Activated CD8-positive, alpha-beta memory T cell treated with anti-CD3 and anti-CD28 coated beads, Interleukin-2, amount 50 U/mL, for 24 hours (primary cell): Measurements from ENCODE around the gene CAPSL.
"Not testable (repeated sequence)": the region's sequence is repeated elsewhere in the genome, so short reads cannot be mapped to it uniquely, and the experiment has no call there.

Experiments used
- DNase-seq: peaks from one replicate; pipeline ENCODE4 v3.0.0-alpha.2; 2020; ENCODE audit errors: extremely low read depth

The CAPSL gene

DNA sequence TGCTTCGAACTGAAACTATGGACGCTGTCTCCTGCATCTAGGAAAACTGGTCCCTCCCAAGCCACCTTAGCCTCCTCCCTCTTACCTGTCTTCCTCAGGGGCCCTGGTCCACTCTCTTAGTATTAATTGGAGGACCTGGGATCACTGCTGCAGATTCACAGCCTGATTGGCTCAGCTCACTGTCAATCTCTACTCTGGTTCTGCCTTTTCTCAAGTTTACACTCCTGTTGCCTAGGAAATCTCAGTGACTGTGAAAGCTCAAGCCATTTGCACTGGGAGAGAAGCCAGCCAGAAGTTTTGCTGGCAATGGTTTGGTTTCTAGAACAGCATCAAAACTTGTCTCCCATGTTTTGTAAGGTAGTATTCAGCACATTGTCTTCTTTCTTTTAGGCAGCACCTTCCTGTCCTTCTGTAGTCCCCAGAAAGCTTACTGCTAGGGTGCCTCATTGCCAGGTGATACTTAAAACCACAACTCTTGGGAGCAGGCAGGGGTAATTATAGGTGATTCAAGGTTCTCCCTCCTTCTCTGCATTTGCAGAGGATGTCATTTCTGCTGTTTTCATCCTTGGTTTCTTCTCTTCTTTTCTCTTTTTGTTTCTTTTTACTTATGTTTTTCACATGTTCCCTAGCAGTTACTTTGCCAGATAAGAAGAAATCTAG lies at the start of gene CAPSL:
TSS of gene CAPSL (minus strand) at position 55 of the 660 bp plus-strand sequence. CDS start 17,502 bp downstream, outside the sequence.
- DNase-seq, result no peak

DNA sequence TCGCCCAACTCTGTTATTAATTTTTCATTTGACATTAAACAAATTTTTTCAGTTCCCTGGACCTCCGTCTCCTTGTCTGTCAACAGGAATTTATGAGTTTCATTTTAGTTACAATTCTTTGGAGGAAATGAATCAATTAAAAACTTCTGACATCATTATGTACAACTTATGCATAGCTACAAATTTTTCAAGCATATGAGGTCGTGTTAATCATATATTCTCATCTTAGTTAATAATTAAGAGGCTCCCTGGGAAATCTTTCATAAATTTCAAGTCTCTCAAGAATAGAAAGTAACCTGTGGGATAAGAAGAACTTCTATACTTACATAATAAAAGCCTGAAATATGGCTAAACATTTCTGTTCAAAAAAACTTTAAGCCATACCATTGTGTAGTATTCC lies 49.4 kb upstream of the CAPSL start:
- DNase-seq, result no peak

DNA sequence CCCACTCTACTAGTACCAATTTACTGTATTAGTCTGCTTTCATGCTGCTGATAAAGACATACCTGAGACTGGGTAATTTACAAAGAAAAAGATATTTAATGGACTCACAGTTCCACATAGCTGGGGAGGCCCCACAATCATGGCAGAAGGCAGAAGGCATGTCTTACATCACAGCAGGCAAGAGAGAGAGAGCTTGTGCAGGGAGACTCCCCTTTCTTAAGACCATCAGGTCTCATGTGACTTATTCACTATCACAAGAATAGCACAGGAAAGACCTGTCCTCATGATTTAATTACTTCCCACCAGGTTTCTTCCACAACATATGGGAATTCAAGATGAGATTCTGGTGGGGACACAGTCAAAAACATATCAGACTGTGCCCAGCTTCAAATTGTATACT lies 41.3 kb upstream of the CAPSL start:
- no peak for DNase-seq

DNA sequence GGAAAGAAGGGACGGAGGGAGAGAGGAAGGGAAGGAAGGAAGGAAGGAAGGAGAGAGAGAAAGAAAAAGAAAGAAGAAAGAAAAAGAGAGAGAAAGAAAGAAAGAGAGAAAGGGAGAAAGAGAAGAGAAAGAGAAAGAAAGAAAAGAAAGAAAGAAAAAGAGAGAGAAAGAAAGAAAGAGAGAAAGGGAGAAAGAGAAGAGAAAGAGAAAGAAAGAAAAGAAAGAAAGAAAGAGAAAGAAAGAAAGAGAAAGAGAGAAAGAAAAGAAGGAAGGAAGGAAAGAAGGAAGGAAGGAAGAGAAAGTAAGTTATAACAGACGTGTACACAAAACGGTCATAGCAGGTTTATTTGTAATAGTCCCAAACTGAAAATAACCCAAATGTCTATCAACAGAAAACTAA lies 38.4 kb upstream of the CAPSL start:
- not testable (repeated sequence) for DNase-seq

DNA sequence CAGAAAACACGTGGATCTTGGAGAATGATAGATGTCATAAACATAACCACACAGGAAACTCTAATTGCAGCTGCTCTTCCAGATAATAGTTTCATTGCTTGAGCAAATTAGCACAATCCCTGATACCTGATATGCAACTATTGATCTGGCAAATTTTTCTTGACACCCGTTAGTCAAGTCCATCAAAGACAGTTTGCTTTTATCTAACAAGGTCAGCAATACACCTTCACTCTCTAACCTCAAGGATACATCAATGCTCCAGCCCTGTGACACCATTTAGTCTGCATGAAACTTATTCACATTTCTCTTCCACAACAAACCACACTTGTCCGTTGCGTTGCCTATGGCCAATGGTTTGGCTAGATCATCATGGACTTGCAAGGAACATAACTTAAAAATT lies 36.1 kb upstream of the CAPSL start:
- no peak for DNase-seq

DNA sequence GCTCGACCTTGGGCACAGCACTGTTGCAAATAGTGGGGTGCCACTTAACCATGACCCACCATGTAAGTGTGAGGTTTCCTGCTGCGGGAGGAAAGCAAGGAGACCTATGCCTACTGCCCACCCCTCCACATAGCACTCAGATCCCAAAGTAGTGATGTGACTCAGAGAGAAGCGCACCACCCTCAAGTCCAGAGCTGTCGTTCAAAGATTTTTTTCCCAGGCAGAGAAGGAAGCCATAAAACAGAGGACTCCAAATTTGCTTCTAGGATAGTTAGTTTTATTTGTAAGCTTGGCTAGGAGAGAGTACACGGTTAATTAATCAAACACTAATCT lies 33.4 kb upstream of the CAPSL start:
- DNase-seq, result no peak

DNA sequence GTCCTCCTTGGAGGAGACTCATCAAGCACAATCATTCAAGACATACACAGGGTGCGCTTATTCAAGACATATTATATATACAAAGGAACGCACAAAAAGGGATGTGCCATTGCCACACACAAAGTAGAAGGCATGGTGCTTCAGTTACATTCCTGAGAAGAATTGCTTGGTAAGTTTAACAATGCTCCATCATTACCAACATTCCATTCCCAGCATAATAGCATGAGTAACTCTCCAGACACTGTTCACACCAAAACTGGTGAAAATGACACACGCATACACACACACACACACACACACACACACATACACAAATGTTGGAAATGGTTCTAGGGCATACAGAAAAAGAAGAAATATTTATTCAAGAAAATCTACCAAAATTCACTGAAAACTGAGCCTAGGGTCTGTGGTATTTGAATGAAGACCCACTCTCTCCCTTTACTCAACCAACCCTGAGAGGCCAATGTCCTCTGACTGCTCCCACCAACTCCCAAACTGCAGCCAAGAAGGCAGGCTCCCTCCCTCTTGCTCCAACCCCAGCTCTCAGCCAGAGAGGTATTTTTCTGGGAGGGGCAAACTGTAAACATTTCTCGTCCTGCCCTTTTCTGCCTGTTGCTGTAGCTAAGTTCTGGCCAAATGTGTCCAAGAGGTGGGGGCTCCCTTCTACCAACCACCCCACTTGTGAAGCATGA lies 32.9 kb upstream of the CAPSL start:
- no peak for DNase-seq

DNA sequence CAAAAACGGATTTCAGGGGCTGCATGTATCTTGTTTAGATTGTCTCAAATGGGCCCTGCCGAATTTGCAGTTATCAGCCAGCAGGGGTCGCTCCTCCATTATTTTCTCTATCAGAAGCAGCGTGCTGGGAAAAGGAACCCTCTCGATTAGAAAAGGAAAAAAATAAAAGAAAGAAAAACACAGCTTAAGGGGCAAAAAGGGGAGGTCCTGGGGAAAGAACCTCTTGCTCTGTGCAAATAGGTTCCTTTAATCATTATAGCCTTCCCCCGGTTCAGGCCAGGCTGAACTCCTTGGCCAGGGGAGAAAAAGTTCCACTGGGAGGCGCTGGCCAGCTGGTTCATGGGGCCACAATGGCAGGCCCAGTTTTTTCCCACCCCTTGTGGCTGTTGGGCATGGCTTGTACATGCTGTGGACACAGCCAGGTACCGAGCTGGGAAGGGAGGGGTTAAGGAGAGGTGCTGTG lies 25.0 kb upstream of the CAPSL start:
- DNase-seq, result no peak

DNA sequence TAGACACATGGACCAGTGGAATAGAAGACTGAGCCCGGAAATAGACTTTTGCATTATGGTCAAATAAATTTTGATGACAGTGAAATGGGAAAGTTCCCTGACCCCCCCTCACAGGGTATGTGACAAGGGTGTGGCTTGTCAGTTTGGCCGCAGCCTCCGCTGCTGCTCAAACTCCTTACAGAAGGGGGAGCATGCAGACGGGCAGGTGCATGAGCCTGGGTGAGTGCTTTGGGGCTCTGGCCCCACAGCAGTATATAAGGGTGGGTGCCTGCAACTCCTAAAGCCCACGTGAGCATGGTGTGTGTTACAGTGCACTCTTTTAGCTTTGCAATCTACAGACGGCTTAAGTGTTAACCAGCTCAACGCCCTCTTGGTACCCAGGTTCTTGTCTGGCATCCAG lies 21.9 kb upstream of the CAPSL start:
- DNase-seq, result no peak

DNA sequence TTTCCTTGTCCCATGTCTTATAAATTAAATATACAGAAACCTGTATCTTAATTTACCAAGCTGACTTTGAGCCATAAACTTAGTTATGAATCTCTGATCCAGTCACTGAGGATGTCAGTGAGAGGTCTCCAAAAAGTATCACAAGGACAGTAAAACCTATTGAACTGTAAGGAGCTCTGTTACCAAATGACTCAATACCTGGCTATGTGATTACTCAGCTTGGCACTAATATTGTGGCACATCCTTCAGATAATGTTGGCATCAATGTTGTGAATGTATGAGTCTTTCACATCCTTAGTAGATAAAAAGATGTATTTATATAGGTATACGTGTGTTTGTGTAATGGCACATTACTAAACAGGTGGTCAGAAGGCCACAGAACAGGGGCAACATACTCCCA lies 18.0 kb upstream of the CAPSL start:
- no peak for DNase-seq

DNA sequence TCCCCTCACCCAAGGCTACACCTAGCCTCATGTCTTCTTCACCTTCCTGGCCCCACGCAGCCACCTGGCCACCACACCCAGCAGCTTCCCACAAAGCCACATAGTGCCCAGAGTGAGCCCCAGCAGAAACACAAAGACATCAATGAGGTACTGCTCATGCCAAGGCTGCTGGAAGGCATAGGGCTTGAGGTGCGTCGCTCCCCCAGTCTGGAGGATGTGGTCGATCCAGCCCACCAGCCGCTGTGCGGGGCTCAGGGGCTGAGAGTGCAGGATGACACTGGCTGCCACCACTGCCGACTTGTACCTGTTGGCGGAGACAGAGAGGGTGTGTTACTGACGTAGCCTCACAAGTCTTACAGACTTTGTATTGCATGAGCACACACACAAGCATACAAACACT lies 15.8 kb upstream of the CAPSL start:
- no peak for DNase-seq

DNA sequence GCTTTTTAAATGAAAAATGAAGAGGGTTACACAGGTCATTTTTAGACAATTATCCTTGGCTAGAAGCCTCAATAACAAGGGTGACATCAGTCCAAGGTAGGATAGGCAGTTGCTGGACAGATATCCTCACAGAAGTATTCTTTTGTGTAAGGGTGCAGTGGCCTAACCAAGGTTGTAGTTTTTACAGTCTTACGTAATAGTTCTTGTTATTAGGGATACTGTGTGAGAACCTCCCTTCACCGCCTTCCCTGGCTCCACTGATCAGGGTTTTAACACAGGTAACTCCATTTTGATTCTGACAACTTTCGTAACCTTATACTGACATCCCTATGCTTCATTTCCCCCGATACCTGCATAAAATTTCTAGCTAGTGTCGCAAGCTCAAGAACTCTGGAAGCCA lies 8.7 kb upstream of the CAPSL start:
- DNase-seq, result no peak

DNA sequence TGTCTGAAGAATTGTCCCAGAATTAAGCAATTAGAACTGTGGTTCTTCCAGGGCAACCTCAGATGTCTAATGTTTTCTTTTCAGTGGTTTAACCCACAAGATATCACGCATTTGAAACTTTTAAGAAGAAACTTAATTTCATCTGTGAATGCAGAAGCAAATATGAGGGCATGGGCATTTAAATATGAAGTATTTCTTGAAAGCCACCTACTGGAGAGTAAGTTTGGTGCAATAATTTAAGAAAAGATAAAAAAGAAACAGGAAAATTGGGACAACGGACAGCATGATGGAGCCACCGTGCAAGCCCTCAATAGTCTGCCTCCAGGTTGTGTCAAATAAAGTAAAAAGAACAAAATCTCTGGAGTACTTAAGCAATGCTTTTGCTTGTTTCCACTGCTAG lies 1.2 kb upstream of the CAPSL start:
- DNase-seq, result no peak

DNA sequence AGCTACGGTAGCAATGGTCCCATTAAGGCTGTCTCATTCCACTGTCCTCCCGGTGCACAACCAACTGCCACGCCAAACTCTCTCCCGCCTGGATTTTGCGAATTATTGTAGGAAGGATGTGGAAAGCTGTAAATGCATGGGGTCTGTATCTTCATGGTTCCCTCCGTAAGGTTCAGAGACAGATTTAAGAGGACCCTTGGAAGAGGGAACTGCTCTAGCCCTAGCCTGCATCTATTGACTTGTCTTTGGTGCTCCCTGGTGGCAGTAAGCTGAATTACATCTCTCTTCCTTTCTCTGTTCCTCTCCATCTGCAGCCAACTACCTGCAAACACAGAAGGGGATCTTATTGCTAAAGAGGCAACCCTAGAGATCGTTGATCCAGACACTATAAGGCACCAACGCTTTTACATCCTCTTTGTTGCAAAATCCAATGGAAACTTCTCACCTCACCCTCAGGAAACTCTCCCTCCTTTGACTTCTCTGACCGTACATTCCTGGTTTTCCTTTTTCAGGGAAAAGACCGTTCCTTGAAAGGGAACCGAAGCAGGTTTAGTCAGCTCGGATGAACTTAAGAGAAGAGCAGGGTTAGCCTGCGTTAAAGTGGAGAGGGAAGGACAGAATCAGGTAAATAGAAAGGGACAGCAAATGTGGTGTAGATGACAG lies 11.9 kb downstream of the CAPSL start:
- peak; percentile 37 for DNase-seq

DNA sequence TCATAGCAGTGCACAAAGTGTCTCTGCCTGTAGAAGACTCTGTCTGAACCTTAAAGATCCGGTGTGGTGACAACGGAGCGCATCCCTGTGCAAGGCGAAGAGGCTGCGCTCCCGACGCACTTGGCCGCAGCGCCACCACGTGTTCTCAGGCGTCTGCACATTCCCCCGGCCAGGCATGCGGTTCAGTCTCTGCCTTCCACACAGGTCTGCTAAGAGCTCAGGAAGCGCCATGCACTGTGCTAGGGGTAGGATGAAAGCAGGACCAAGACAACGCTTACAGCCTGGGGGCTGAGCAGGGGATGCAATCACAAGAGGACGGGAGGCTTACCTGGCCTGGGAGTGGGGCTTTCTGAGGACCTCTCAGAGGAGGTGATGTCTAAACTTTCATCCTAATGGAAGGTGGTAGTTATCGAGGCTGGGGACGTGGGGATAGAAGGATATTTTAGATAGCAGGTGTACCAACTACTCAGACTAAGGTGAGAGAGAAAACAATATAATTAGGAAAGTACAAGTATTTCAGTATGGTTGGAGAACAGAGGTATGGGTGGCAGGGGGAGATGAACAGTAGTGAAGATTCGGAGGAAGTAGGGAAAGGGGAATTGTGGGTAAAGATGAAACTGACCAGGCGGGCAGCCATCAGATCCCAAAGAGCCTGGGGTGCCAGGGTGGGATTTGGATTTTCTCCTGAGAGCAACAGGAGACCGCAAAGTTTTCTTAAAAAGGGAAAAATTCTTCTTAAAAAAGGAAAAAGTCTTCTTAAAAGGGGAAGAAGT lies 13.3 kb downstream of the CAPSL start:
- peak; percentile 64 for DNase-seq

DNA sequence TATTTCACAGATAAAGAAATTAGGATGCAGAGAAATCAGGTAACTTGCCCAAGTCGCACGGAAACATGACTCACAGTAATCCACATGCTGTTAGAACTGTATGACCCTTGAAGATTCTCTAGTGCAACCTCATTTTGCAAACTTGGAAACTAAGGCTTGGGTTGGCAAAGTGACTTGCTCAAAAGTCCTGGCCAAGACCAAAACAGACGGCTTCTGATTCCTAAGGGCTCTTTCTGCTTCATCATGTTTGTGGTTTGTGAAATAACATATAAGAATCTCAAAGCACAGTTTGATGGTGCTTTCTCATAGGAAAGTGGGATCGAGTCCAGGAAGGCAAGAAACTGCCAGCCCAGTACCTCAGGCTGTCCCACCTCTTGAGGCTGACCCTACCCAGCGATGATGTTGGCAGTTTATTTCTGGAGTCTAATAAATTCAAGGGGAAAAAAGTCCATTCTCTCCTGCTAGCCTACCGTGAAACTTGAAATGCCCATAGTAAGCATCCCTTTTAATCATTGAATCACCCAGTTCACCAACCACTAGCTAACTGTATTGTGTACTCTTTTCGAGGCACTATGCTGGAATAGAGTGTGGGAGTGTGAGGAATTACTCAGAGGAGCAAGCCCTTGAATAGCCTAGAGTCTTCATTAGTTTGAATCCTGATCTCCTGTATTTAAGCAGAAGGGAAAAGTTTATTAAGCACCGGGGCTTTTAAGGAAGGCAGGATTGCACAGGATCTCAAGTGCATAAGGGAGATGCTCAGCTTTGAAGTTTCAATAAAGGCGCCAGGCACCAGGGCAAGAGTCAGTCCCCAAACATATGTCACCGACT lies 14.1 kb downstream of the CAPSL start:
- no peak for DNase-seq

DNA sequence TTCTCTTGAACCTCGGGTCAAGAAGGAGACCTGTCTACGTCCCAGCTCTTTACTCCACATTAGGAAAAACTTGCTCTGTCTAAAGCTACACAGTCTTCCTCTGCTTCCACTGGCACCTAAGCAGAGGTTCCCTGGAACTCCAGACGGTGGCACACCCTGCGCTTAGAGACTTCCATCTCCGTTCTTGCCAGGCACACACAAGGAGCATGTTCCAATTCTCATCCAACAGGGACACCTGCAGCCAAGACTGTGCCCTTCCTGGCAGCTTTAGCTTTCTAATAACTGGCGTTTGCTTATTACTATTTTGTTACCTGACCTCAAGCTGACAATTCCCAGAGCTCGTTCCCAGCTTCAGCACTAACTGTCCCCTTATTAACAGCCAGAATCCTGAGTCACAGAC lies 16.0 kb downstream of the CAPSL start:
- no peak for DNase-seq

DNA sequence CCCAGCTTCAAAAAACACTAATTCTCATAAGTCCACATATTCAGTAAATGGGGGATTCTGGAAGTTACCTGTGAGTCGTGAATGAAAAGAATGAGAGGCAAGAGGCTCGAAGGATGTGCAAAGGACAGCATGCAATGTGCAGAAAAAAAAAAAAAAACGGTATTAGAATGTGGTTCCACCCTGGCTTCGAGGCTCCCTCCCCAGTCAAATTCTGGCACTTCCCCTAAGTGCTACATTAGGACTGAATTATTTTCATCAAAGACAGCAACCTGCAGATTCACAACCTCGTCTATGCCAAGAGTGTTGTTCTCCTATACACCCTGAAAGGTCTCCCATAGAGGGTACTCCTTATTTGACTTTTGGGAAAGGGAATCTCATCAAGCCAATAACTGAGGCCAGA lies 16.5 kb downstream of the CAPSL start:
- DNase-seq, result no peak

DNA sequence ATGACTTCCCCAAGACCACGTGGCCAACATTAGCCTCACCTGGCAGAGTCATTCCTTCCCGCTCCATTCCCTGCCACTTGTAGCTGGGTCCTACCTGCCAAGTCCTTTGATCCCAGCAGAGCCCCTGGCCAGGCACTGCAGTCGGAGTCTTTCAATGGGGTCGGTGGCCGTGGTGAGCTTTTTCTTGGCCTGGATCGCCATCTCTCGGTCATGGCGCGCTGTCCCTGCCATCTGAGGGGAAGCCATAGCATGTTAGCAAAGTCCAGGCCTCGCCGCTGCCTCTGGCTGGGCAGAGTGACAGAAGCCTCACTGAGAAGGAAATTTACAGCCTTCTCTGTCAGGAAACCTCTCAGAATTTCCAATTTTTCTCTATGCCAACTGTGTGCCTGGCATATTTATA lies 17.5 kb downstream of the CAPSL start:
- DNase-seq, result no peak

DNA sequence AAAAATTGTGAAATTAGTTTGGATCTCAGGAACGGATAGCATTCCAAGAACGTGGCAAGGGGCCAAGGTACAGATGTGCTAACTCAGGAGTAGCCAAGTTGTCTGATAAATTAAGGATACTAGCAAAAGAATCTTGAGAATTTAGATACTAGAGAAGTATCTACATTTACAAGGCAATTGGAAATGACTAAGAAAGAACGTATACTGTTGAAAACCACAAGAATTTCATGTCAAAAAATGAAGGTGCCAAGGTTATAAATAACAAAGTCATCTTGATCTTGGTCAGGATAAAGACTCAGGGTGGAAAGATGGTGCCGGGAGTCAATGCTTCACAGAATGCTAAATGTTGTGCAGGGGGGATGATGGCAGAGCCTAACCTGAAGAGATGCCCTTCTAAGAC lies 19.2 kb downstream of the CAPSL start:
- no peak for DNase-seq

DNA sequence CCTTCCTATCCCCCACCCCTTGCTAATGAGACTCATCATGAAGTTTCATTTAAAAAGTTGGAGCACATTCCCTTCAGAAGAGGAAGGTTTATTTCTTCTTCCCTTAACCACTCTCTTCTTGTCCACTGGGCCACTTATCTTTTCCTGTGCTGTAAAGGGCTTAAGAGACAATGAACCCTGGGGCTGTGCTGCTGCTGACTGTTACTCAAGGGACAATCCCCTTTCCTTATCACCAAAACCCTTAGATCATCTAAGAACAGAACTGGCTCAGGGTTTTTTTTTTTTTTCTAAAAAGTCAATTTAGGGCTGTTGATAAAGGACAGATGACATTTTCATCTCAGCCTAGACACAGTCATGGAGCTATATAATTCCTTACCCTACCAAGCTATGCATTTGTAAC lies 29.6 kb downstream of the CAPSL start:
- no peak for DNase-seq

DNA sequence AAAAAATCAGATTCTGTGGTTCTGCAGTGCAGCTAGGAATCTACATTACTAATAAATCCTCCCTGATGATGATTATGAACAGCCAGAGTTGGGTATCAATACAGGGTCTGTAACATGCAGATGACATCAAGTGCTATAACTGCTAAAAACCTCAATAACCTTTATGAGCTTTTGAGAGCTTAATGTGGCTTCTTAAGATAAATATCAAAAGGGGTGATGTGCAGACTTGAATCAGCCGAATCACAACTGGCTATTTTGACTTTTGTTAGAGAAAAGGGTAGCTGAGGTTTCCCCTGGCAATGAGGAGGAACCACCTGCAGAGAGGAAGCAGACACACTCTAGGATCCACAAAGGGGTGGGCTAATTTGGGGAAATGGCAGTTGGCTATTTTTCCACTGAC lies 30.2 kb downstream of the CAPSL start:
- no peak for DNase-seq
